ENCODE data around the gene ABL2. TPM values are rescaled to one million over a fixed set of nuclear protein-coding genes. Genes with fewer than 3 reads are reported as not detected.

Gene ABL2
- total RNA-seq, 1 experiment from 2014 or later, result 18.3 TPM

DNA sequence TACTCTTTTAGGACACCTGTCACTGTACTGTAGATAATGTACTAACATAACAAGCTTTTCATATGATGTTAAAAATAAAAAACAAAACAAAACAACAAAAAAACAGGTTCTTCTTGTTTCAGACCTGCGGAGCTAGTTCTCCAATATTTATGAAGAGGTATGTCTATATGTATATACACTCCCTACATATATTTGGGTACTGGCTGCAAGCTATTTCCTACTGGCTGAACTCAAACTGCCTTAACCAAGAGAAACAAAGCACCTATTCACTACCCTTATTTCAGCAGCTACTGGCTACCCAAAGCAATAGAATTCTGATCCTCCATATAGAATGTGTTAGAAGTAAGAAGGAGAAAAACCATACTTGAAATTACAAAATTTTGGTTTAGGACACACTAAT, 73.5 kb downstream of the ABL2 start (continued):
- TF ChIP-seq, protein P1, sequence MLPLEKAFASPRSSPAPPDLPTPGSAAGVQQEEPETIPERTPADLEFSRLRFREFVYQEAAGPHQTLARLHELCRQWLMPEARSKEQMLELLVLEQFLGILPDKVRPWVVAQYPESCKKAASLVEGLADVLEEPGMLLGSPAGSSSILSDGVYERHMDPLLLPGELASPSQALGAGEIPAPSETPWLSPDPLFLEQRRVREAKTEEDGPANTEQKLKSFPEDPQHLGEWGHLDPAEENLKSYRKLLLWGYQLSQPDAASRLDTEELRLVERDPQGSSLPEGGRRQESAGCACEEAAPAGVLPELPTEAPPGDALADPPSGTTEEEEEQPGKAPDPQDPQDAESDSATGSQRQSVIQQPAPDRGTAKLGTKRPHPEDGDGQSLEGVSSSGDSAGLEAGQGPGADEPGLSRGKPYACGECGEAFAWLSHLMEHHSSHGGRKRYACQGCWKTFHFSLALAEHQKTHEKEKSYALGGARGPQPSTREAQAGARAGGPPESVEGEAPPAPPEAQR (CRISPR knock-in tag; IDR thresholded peaks at IDR 0.05), result no peak
- no peak for TF ChIP-seq TEAD4 (CRISPR knock-in tag; IDR thresholded peaks at IDR 0.05)
- TF ChIP-seq, protein P2, sequence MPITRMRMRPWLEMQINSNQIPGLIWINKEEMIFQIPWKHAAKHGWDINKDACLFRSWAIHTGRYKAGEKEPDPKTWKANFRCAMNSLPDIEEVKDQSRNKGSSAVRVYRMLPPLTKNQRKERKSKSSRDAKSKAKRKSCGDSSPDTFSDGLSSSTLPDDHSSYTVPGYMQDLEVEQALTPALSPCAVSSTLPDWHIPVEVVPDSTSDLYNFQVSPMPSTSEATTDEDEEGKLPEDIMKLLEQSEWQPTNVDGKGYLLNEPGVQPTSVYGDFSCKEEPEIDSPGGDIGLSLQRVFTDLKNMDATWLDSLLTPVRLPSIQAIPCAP (CRISPR knock-in tag; IDR thresholded peaks at IDR 0.05), result no peak
- TF ChIP-seq, protein P3, sequence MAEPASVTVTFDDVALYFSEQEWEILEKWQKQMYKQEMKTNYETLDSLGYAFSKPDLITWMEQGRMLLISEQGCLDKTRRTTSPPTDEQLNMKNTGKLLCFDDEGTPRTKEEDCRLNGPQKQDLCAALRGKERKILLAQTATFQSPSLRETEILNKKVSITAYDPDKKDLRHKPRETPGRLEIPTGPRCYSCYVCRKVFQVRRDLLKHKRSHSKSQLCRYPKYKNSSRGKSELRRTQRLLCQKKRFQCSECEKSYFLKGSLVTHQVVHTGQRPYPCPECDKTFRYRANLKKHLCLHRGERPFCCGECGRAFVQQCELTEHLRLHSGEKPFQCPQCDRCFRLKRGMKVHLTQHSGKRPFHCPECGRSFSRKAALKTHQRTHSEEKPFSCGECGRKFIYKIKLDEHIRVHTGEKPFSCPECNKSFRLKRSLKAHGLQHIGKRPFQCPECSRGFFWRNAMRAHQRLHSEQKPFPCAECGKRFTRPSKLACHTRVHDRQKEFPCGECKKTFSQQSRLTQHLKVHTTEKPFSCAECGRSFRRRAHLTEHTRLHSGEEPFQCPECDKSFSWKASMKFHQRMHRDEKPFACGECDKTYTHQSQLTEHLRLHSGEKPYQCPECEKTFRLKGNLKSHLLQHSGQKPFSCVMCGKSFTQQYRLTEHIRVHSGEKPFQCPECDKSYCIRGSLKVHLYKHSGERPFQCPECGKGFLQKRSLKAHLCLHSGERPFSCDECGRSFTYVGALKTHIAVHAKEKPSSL (CRISPR knock-in tag; conservative IDR thresholded peaks at IDR 0.05), result no peak
- TF ChIP-seq ESRRA (CRISPR knock-in tag; IDR thresholded peaks at IDR 0.05; ENCODE audit: borderline replicate concordance), result no peak
- TF ChIP-seq ZNF138 (CRISPR knock-in tag; conservative IDR thresholded peaks at IDR 0.05), result no peak

DNA sequence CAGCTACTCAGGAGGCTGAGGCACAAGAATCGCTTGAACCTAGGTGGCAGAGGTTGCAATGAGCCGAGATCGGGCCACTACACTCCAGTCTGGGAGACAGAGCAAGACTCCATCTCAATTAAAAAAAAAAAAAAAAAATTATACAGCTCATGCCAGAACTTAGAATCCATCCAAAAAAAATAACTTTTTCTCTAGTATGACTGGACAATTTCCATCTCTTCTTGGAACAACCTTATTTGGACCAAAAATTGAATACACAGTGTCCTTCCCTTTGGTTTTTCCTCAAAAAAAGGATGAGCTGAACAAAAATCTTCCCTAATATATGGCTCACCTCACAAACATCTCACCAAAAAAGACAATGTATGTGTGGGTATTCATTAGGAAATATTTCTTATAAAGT, 73.9 kb downstream of the ABL2 start:
- no peak overlapping the region for H3K4me3 Mint-ChIP-seq
- no peaks in the 10 kb centered on the region for H3K36me3 Mint-ChIP-seq
- no peak overlapping the region for H3K27ac Mint-ChIP-seq
- H3K9me3 Mint-ChIP-seq, result 0 out of 2 replicates have a peak, but pooled peaks cover 3% of the 10 kb centered on the region
- TF ChIP-seq SP1 (CRISPR knock-in tag; conservative IDR thresholded peaks at IDR 0.05) (no peak), CBFB (CRISPR knock-in tag; IDR thresholded peaks at IDR 0.05; ENCODE audit: low read depth) (no peak), JAZF1 (CRISPR knock-in tag; IDR thresholded peaks at IDR 0.05) (no peak), OVOL2 (CRISPR knock-in tag; IDR thresholded peaks at IDR 0.05; ENCODE audit: borderline replicate concordance) (no peak), EMX1 (CRISPR knock-in tag; IDR thresholded peaks at IDR 0.05) (no peak)
- H3K27me3 Mint-ChIP-seq (ENCODE audit: low read depth), result no peaks in the 10 kb centered on the region
- ChIA-PET CTCF (interaction anchor here (0.6 to 1.1 kb wide), 2 partner anchors 34 to 44 kb away, joined by 3 to 5 read pairs; no protein-coding TSS in a partner anchor), POLR2A (interaction anchor here (0.6 kb wide), 1 partner anchor 523 kb away, joined by 3 read pairs; no protein-coding TSS in a partner anchor)
- no peaks in the 10 kb centered on the region for H3K4me1 Mint-ChIP-seq
- DNase-seq (ENCODE audit: low spot score), result no peak
- no peak for ATAC-seq

DNA sequence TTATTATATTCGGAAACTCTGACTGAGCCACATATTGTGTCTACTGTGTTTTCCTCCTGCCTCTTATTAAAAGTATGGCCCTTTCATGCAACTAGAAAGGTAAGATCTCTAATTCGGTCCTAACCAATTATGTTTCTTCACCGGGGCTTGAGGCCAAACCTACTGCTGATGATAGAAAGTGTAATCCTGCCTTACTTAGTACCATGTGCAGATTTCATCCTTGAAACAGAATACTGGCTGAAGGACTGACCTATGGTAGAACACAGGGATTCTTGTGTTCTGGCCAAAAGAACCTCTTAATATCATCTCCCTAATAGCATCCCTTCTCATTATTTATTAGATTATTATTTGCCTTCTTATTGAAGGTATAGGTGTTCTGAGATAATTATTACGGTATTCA, 75.0 kb downstream of the ABL2 start:
- CTCF ChIA-PET, result no interaction called here
- Mint-ChIP-seq H3K9me3 (peaks cover 8% of the 10 kb centered on the region), H3K27me3 (ENCODE audit: low read depth) (no peaks in the 10 kb centered on the region), H3K27ac (no peak overlapping the region), H3K4me3 (no peak overlapping the region), H3K4me1 (no peaks in the 10 kb centered on the region), H3K36me3 (peaks cover 5% of the 10 kb centered on the region)
- DNase-seq (ENCODE audit: low spot score), result no peak
- no peak for ATAC-seq
- POLR2A ChIA-PET, result no interaction called here
- TF ChIP-seq TCF7 (CRISPR knock-in tag; IDR thresholded peaks at IDR 0.05; ENCODE audit: low read depth), result no peak
- TF ChIP-seq, protein P4, sequence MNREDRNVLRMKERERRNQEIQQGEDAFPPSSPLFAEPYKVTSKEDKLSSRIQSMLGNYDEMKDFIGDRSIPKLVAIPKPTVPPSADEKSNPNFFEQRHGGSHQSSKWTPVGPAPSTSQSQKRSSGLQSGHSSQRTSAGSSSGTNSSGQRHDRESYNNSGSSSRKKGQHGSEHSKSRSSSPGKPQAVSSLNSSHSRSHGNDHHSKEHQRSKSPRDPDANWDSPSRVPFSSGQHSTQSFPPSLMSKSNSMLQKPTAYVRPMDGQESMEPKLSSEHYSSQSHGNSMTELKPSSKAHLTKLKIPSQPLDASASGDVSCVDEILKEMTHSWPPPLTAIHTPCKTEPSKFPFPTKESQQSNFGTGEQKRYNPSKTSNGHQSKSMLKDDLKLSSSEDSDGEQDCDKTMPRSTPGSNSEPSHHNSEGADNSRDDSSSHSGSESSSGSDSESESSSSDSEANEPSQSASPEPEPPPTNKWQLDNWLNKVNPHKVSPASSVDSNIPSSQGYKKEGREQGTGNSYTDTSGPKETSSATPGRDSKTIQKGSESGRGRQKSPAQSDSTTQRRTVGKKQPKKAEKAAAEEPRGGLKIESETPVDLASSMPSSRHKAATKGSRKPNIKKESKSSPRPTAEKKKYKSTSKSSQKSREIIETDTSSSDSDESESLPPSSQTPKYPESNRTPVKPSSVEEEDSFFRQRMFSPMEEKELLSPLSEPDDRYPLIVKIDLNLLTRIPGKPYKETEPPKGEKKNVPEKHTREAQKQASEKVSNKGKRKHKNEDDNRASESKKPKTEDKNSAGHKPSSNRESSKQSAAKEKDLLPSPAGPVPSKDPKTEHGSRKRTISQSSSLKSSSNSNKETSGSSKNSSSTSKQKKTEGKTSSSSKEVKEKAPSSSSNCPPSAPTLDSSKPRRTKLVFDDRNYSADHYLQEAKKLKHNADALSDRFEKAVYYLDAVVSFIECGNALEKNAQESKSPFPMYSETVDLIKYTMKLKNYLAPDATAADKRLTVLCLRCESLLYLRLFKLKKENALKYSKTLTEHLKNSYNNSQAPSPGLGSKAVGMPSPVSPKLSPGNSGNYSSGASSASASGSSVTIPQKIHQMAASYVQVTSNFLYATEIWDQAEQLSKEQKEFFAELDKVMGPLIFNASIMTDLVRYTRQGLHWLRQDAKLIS (CRISPR knock-in tag; IDR thresholded peaks at IDR 0.05; ENCODE audit: borderline replicate concordance), result no peak
- TF ChIP-seq, protein P5, sequence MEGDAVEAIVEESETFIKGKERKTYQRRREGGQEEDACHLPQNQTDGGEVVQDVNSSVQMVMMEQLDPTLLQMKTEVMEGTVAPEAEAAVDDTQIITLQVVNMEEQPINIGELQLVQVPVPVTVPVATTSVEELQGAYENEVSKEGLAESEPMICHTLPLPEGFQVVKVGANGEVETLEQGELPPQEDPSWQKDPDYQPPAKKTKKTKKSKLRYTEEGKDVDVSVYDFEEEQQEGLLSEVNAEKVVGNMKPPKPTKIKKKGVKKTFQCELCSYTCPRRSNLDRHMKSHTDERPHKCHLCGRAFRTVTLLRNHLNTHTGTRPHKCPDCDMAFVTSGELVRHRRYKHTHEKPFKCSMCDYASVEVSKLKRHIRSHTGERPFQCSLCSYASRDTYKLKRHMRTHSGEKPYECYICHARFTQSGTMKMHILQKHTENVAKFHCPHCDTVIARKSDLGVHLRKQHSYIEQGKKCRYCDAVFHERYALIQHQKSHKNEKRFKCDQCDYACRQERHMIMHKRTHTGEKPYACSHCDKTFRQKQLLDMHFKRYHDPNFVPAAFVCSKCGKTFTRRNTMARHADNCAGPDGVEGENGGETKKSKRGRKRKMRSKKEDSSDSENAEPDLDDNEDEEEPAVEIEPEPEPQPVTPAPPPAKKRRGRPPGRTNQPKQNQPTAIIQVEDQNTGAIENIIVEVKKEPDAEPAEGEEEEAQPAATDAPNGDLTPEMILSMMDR (IDR thresholded peaks at IDR 0.05), result no peak
- TF ChIP-seq, protein P2 (CRISPR knock-in tag; IDR thresholded peaks at IDR 0.05), result no peak
- TF ChIP-seq, protein P6, sequence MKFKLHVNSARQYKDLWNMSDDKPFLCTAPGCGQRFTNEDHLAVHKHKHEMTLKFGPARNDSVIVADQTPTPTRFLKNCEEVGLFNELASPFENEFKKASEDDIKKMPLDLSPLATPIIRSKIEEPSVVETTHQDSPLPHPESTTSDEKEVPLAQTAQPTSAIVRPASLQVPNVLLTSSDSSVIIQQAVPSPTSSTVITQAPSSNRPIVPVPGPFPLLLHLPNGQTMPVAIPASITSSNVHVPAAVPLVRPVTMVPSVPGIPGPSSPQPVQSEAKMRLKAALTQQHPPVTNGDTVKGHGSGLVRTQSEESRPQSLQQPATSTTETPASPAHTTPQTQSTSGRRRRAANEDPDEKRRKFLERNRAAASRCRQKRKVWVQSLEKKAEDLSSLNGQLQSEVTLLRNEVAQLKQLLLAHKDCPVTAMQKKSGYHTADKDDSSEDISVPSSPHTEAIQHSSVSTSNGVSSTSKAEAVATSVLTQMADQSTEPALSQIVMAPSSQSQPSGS (CRISPR knock-in tag; IDR thresholded peaks at IDR 0.05; ENCODE audit: borderline replicate concordance, low read depth), result no peak
- TF ChIP-seq, protein P7, sequence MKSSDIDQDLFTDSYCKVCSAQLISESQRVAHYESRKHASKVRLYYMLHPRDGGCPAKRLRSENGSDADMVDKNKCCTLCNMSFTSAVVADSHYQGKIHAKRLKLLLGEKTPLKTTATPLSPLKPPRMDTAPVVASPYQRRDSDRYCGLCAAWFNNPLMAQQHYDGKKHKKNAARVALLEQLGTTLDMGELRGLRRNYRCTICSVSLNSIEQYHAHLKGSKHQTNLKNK (CRISPR knock-in tag; IDR thresholded peaks at IDR 0.05), result no peak
- TF ChIP-seq CBFB (CRISPR knock-in tag; IDR thresholded peaks at IDR 0.05; ENCODE audit: low read depth), result no peak
- no peak for TF ChIP-seq OVOL2 (CRISPR knock-in tag; IDR thresholded peaks at IDR 0.05; ENCODE audit: borderline replicate concordance)
- TF ChIP-seq CREM (CRISPR knock-in tag; IDR thresholded peaks at IDR 0.05), result no peak

All from WTC11 (cell line).